H9 (cell line): ENCODE data around the gene BET1L. TPM values are rescaled to one million over a fixed set of nuclear protein-coding genes. Genes with fewer than 3 reads are reported as not detected.

ENCODE experiments used
- DNase-seq: peaks from one replicate; pipeline ENCODE4 v3.0.0-alpha.2; 2017
- H2AFZ ChIP-seq: one replicate; pipeline ENCODE4 v1.6.1; 2013; ENCODE audit warnings: mild to moderate bottlenecking, low read length, control low read depth, moderate library complexity
- H2AK5ac ChIP-seq: 2 replicates; pipeline ENCODE4 v1.6.1; 2013; ENCODE audit warnings: low read length, control low read depth, mixed read lengths; ENCODE audit not compliant: insufficient read length
- H2BK120ac ChIP-seq: one replicate; pipeline ENCODE4 v1.6.1; 2013; ENCODE audit warnings: low read depth, mild to moderate bottlenecking, low read length, control low read depth, inconsistent platforms; ENCODE audit not compliant: poor library complexity, severe bottlenecking
- H2BK12ac ChIP-seq: 2 replicates; pipeline ENCODE4 v1.6.1; 2013; ENCODE audit warnings: low read length, control low read depth, mixed read lengths, low read depth; ENCODE audit not compliant: insufficient read length
- H2BK15ac ChIP-seq: 2 replicates; pipeline ENCODE4 v1.6.1; 2013; ENCODE audit warnings: low read depth, low read length, control low read depth
- H2BK20ac ChIP-seq: one replicate; pipeline ENCODE4 v1.6.1; 2013; ENCODE audit warnings: low read depth, mild to moderate bottlenecking, low read length, control low read depth, inconsistent platforms; ENCODE audit not compliant: poor library complexity, severe bottlenecking
- H2BK5ac ChIP-seq: 2 replicates; pipeline ENCODE4 v1.6.1; 2013; ENCODE audit warnings: low read length, control low read depth, mixed read lengths; ENCODE audit not compliant: insufficient read length
- H3K14ac ChIP-seq: 2 replicates; pipeline ENCODE4 v1.6.1; 2013; ENCODE audit warnings: low read length, control low read depth; ENCODE audit not compliant: insufficient read depth
- H3K18ac ChIP-seq: 2 replicates; pipeline ENCODE4 v1.6.1; 2013; ENCODE audit warnings: low read depth, mild to moderate bottlenecking, mixed read lengths, low read length, control low read depth; ENCODE audit not compliant: insufficient read length
- H3K23ac ChIP-seq: 2 replicates; pipeline ENCODE4 v1.6.1; 2013; ENCODE audit warnings: low read length, control low read depth, mixed read lengths, low read depth; ENCODE audit not compliant: insufficient read length
- H3K23me2 ChIP-seq: 2 replicates; pipeline ENCODE4 v1.6.1; 2013; ENCODE audit warnings: low read depth, mild to moderate bottlenecking, mixed read lengths, low read length, control low read depth; ENCODE audit not compliant: insufficient read length, poor library complexity, severe bottlenecking
- H3K27ac ChIP-seq: 2 replicates; pipeline ENCODE4 v1.5.1; 2013; ENCODE audit warnings: low read length, control low read depth, mixed read lengths, low read depth; ENCODE audit not compliant: insufficient read length
- H3K27me3 ChIP-seq: 2 replicates; pipeline ENCODE4 v1.6.1; 2013; ENCODE audit warnings: low read length, control low read depth, inconsistent platforms; ENCODE audit not compliant: insufficient read depth
- H3K4ac ChIP-seq: 2 replicates; pipeline ENCODE4 v1.6.1; 2013; ENCODE audit warnings: low read depth, mild to moderate bottlenecking, control low read depth, inconsistent platforms, low read length, moderate library complexity
- H3K4me1 ChIP-seq: 2 replicates; pipeline ENCODE4 v1.6.1; 2013; ENCODE audit warnings: low read length, control low read depth, inconsistent platforms; ENCODE audit not compliant: insufficient read depth
- H3K4me2 ChIP-seq: 2 replicates; pipeline ENCODE4 v1.6.1; 2013; ENCODE audit warnings: low read length, control low read depth, mixed read lengths; ENCODE audit not compliant: insufficient read length, insufficient read depth
- H3K56ac ChIP-seq: 2 replicates; pipeline ENCODE4 v1.6.1; 2013; ENCODE audit warnings: low read depth, mild to moderate bottlenecking, mixed read lengths, low read length, control low read depth; ENCODE audit not compliant: insufficient read length
- H3K79me1 ChIP-seq: 2 replicates; pipeline ENCODE4 v1.6.1; 2013; ENCODE audit warnings: low read depth, mild to moderate bottlenecking, moderate library complexity, low read length, control low read depth, inconsistent platforms; ENCODE audit not compliant: insufficient read depth, poor library complexity, severe bottlenecking
- H3K79me2 ChIP-seq: 2 replicates; pipeline ENCODE4 v1.6.1; 2013; ENCODE audit warnings: low read length, control low read depth, inconsistent platforms; ENCODE audit not compliant: insufficient read depth
- H3K9ac ChIP-seq: 2 replicates; pipeline ENCODE4 v1.6.1; 2013; ENCODE audit warnings: low read length, control low read depth, mixed read lengths; ENCODE audit not compliant: insufficient read length; ENCODE audit errors: extremely low read depth
- H3K9me3 ChIP-seq: one replicate; pipeline ENCODE4 v1.6.1; 2013; ENCODE audit warnings: low read depth, low read length, inconsistent platforms; ENCODE audit not compliant: control insufficient read depth
- H3T11ph ChIP-seq: one replicate; pipeline ENCODE4 v1.6.1; 2013; ENCODE audit warnings: mild to moderate bottlenecking, low read length, control low read depth, inconsistent platforms
- H4K20me1 ChIP-seq: one replicate; pipeline ENCODE4 v1.6.1; 2013; ENCODE audit not compliant: control insufficient read depth, insufficient read length, insufficient read depth
- H4K5ac ChIP-seq: 2 replicates; pipeline ENCODE4 v1.6.1; 2013; ENCODE audit warnings: low read depth, mild to moderate bottlenecking, mixed read lengths, low read length, control low read depth; ENCODE audit not compliant: insufficient read length
- H4K8ac ChIP-seq: replicated peaks from 2 replicates; pipeline ENCODE4 v1.6.1; 2013; ENCODE audit warnings: low read length, control low read depth, mixed read lengths, low read depth; ENCODE audit not compliant: insufficient read length
- H4K91ac ChIP-seq: 2 replicates; pipeline ENCODE4 v1.6.1; 2013; ENCODE audit warnings: low read depth, mild to moderate bottlenecking, moderate library complexity, mixed read lengths, low read length, control low read depth; ENCODE audit not compliant: insufficient read length
- H3K27ac Mint-ChIP-seq, 3 experiments: 2 replicates in 2 of 3; 3 replicates in 1 of 3; pipeline ENCODE4 v1.8.0; 2020 to 2021; ENCODE audit warnings: mixed read lengths in 3 of 3, mild to moderate bottlenecking in 1 of 3, moderate library complexity in 1 of 3
- H3K27me3 Mint-ChIP-seq: 2 replicates; pipeline ENCODE4 v1.8.0; 2021; ENCODE audit warnings: low read depth, mild to moderate bottlenecking, moderate library complexity, mixed read lengths
- H3K36me3 Mint-ChIP-seq, 3 experiments: 2 replicates in 2 of 3; 3 replicates in 1 of 3; pipeline ENCODE4 v1.8.0; 2020 to 2021; ENCODE audit warnings: low read depth in 3 of 3, mixed read lengths in 3 of 3; ENCODE audit not compliant: insufficient read depth in 1 of 3
- H3K4me1 Mint-ChIP-seq, 2 experiments: 2 replicates each; pipeline ENCODE4 v1.8.0; 2020; ENCODE audit warnings: mixed read lengths in 2 of 2
- H3K4me3 Mint-ChIP-seq, 2 experiments: 2 replicates in 1 of 2; 3 replicates in 1 of 2; pipeline ENCODE4 v1.8.0; 2020 to 2021; ENCODE audit warnings: mild to moderate bottlenecking in 2 of 2, mixed read lengths in 2 of 2, moderate library complexity in 1 of 2
- H3K9me3 Mint-ChIP-seq, 2 experiments: 2 replicates in 1 of 2; 3 replicates in 1 of 2; pipeline ENCODE4 v1.8.0; 2020; ENCODE audit warnings: mild to moderate bottlenecking in 2 of 2, mixed read lengths in 2 of 2, moderate library complexity in 1 of 2
- WGBS: extraction: QIAGEN DNeasy Blood & Tissue Kit; methylation state at CpG from one replicate; pipeline ENCODE4 v1.1.7; 2013; ENCODE audit warnings: missing lambda C conversion rate, low lambda C conversion rate, mixed read lengths; ENCODE audit not compliant: insufficient read length; ENCODE audit errors: extremely low coverage; 5-methylcytosine and 5-hydroxymethylcytosine counted together
- total RNA-seq: library from RNA; stranded (reverse); gene quantifications from 2 replicates; pipeline ENCODE4 v1.2.1, GENCODE V29; 2021
- TF ChIP-seq, protein P1 (sequence below): fragments of 200-600 bp; sonication (generic); conservative IDR thresholded peaks from 3 replicates; pipeline ENCODE4 v1.8.0; 2021; ENCODE audit warnings: antibody characterized with exemption, mild to moderate bottlenecking

The BET1L gene
- total RNA-seq, 1 experiment from 2014 or later: 49.4 TPM

DNA sequence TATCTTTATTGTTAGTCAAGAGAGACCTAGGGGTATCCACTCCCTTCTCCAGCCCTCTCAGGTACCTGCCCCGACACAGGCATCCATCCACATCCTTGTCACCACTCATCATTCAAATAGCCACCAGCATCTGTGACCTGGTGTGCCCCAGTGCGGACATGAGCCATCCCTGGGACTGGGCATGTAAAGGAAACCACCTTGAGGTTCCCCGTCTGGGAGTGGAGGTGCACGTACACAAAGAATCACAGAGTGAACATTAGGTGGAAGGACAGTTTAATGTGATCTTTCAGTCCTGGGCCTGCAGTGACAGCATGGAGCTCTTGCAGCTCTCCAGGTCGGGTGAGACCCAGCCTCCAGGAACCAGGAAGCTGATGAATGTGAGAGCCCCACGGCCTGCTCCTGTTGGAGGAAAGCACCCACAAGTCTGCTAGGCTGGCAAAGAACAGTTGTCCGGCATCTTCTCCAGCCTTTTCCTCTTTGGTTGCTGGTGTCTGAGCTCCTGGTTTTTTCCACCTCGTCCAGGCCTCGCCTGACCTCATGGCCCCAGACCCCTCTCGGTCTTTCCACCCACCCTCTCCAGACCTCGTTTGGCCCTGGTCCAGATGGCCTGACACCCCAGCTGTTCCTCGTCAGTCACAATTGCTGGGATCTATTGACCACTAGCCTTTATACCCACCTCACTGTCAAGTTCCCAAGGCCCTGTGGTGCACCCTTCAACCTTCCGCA, 46.1 kb upstream of the BET1L start:
- no peak overlapping the region for H4K8ac ChIP-seq
- DNase-seq: no peak
- no CpG with 5 or more reads among the region's 13 CpGs for WGBS
- H3K9ac ChIP-seq: no peak overlapping the region
- Mint-ChIP-seq H3K36me3 (peaks cover 31 to 45% (median 31%) of the 10 kb centered on the region in 3 experiments), H3K4me1 (peaks cover 0 to 5% of the 10 kb centered on the region in 2 experiments; a peak in 2 of 4 replicates), H3K27me3 (no peaks in the 10 kb centered on the region; the same call in 1 of the 2 replicates), H3K27ac (no peak overlapping the region), H3K4me3 (no peak overlapping the region), H3K9me3 (no peaks in the 10 kb centered on the region; a peak in 1 of 5 replicates)
- no peak overlapping the region for H2BK5ac ChIP-seq
- no peaks in the 10 kb centered on the region for H3K23me2 ChIP-seq
- no peak overlapping the region for H2AK5ac ChIP-seq
- no peak overlapping the region for H4K5ac ChIP-seq
- no peaks in the 10 kb centered on the region for H3K9me3 ChIP-seq
- H4K20me1 ChIP-seq: no peaks in the 10 kb centered on the region
- no peak overlapping the region for H3K4ac ChIP-seq
- no peak overlapping the region for H3K4me2 ChIP-seq
- H2BK20ac ChIP-seq: no peak overlapping the region
- no peak overlapping the region for H2AFZ ChIP-seq
- H3K27ac ChIP-seq: no peak overlapping the region
- H3K18ac ChIP-seq: no peak overlapping the region
- no peak overlapping the region for H3K23ac ChIP-seq
- H2BK120ac ChIP-seq: no peak overlapping the region
- H4K91ac ChIP-seq: no peak overlapping the region
- no peaks in the 10 kb centered on the region for H3K79me2 ChIP-seq
- no peak overlapping the region for H3K14ac ChIP-seq
- TF ChIP-seq, protein P1, sequence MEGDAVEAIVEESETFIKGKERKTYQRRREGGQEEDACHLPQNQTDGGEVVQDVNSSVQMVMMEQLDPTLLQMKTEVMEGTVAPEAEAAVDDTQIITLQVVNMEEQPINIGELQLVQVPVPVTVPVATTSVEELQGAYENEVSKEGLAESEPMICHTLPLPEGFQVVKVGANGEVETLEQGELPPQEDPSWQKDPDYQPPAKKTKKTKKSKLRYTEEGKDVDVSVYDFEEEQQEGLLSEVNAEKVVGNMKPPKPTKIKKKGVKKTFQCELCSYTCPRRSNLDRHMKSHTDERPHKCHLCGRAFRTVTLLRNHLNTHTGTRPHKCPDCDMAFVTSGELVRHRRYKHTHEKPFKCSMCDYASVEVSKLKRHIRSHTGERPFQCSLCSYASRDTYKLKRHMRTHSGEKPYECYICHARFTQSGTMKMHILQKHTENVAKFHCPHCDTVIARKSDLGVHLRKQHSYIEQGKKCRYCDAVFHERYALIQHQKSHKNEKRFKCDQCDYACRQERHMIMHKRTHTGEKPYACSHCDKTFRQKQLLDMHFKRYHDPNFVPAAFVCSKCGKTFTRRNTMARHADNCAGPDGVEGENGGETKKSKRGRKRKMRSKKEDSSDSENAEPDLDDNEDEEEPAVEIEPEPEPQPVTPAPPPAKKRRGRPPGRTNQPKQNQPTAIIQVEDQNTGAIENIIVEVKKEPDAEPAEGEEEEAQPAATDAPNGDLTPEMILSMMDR: no peak
- H3K4me1 ChIP-seq: no peaks in the 10 kb centered on the region
- H2BK12ac ChIP-seq: no peak overlapping the region
- no peaks in the 10 kb centered on the region for H3K79me1 ChIP-seq
- H2BK15ac ChIP-seq: no peak overlapping the region
- H3K56ac ChIP-seq: no peak overlapping the region
- no peak overlapping the region for H3T11ph ChIP-seq
- H3K27me3 ChIP-seq: no peaks in the 10 kb centered on the region
